Stimulated activated naive CD8-positive, alpha-beta T cell treated with anti-CD3 and anti-CD28 coated beads, Interleukin-15, Interleukin-2, amounts not matched to agents 100 U/mL and 50 U/mL, for 24 hours (primary cell): ENCODE measurements around the gene ABTB2.

ENCODE experiments used
- ATAC-seq: fragments of 150-1000 bp; cut with Tn5 transposase; one replicate; pipeline ENCODE4 v1.10.0; 2021
- DNase-seq: peaks from one replicate; pipeline ENCODE4 v3.0.0; 2021

ABTB2 gene

GRCh38 chr11:34284811-34285481, 72.9 kb downstream of the ABTB2 start:
- DNase-seq (no peak), ATAC-seq (no peak)

- ATAC-seq (no peak), DNase-seq (no peak)
Measured at GRCh38 chr11:34284156-34284555, 73.7 kb downstream of the ABTB2 start.

GRCh38 chr11:34280945-34281872, 76.6 kb downstream of the ABTB2 start:
- no peak for DNase-seq

GRCh38 chr11:34278693-34279297, 79.0 kb downstream of the ABTB2 start:
- no peak for ATAC-seq
- DNase-seq: no peak

More at GRCh38 chr11:34280945-34281872, 76.6 kb downstream of the ABTB2 start:
- no peak for ATAC-seq

- ATAC-seq (no peak), DNase-seq (no peak)
Measured at GRCh38 chr11:34278175-34278574, 79.6 kb downstream of the ABTB2 start.

- DNase-seq (no peak), ATAC-seq (no peak)
Measured at GRCh38 chr11:34277171-34277570, 80.6 kb downstream of the ABTB2 start.

GRCh38 chr11:34276352-34276864, 81.4 kb downstream of the ABTB2 start:
- no peak for DNase-seq
- no peak for ATAC-seq

GRCh38 chr11:34275486-34275885, 82.3 kb downstream of the ABTB2 start:
- no peak for ATAC-seq
- no peak for DNase-seq

- DNase-seq: no peak
- no peak for ATAC-seq
Measured at GRCh38 chr11:34274712-34275398, 83.0 kb downstream of the ABTB2 start.

- ATAC-seq (no peak), DNase-seq (no peak)
Measured at GRCh38 chr11:34273099-34273498, 84.7 kb downstream of the ABTB2 start.

- ATAC-seq: no peak
- DNase-seq: no peak
Measured at GRCh38 chr11:34271727-34272126, 86.1 kb downstream of the ABTB2 start.

GRCh38 chr11:34270711-34271110, 87.1 kb downstream of the ABTB2 start:
- DNase-seq: no peak
- no peak for ATAC-seq

GRCh38 chr11:34269694-34270245, 88.0 kb downstream of the ABTB2 start:
- ATAC-seq: no peak
- no peak for DNase-seq

GRCh38 chr11:34268906-34269430, 88.8 kb downstream of the ABTB2 start:
- ATAC-seq (no peak), DNase-seq (no peak)

GRCh38 chr11:34267417-34267816, 90.4 kb downstream of the ABTB2 start:
- no peak for ATAC-seq
- DNase-seq: no peak

GRCh38 chr11:34267013-34267412, 90.8 kb downstream of the ABTB2 start:
- DNase-seq: no peak
- no peak for ATAC-seq

GRCh38 chr11:34266090-34266912, 91.5 kb downstream of the ABTB2 start:
- ATAC-seq (no peak), DNase-seq (no peak)

GRCh38 chr11:34264303-34265110, 93.3 kb downstream of the ABTB2 start:
- ATAC-seq: no peak
- no peak for DNase-seq

- DNase-seq: no peak
- ATAC-seq: no peak
Measured at GRCh38 chr11:34263441-34264091, 94.2 kb downstream of the ABTB2 start.
